Hepatocyte (in vitro differentiated cells): Measurements from ENCODE around the gene DUOX1. TPM values are rescaled to one million over a fixed set of nuclear protein-coding genes. Genes with fewer than 3 reads are reported as not detected.

Experiments
- DNase-seq: peaks from one replicate; pipeline ENCODE4 v3.0.0-alpha.2; 2016; ENCODE audit warnings: low spot score
- H2AFZ ChIP-seq: fragments of 200-600 bp; sonication (generic); 2 replicates; pipeline ENCODE4 v1.6.0; 2016; ENCODE audit warnings: antibody characterized with exemption, mild to moderate bottlenecking
- H3K27ac ChIP-seq: fragments of 200-600 bp; sonication (generic); 2 replicates; pipeline ENCODE4 v1.5.1; 2016; ENCODE audit warnings: mild to moderate bottlenecking
- H3K27me3 ChIP-seq: fragments of 200-600 bp; sonication (generic); 2 replicates; pipeline ENCODE4 v1.6.1; 2016
- H3K36me3 ChIP-seq: fragments of 200-600 bp; sonication (generic); replicated peaks from 2 replicates; pipeline ENCODE4 v1.5.1; 2016; ENCODE audit warnings: low read depth; ENCODE audit not compliant: insufficient read depth
- H3K4me1 ChIP-seq: fragments of 200-600 bp; sonication (generic); 2 replicates; pipeline ENCODE4 v1.5.1; 2016; ENCODE audit warnings: mild to moderate bottlenecking, moderate library complexity; ENCODE audit not compliant: insufficient read depth
- H3K4me2 ChIP-seq: fragments of 200-600 bp; sonication (generic); 2 replicates; pipeline ENCODE4 v1.6.0; 2016
- H3K4me3 ChIP-seq: fragments of 200-600 bp; sonication (generic); 2 replicates; pipeline ENCODE4 v1.5.1; 2016; ENCODE audit warnings: mild to moderate bottlenecking
- H3K79me2 ChIP-seq: fragments of 200-600 bp; sonication (generic); 2 replicates; pipeline ENCODE4 v1.6.0; 2017; ENCODE audit warnings: mild to moderate bottlenecking
- H3K9me2 ChIP-seq: fragments of 200-600 bp; sonication (generic); replicated peaks from 2 replicates; pipeline ENCODE4 v1.6.0; 2017; ENCODE audit warnings: mild to moderate bottlenecking; ENCODE audit not compliant: insufficient read depth
- H3K9me3 ChIP-seq: fragments of 200-600 bp; sonication (generic); 2 replicates; pipeline ENCODE4 v1.5.1; 2016; ENCODE audit warnings: low read depth, mild to moderate bottlenecking
- H4K20me1 ChIP-seq: fragments of 200-600 bp; sonication (generic); 2 replicates; pipeline ENCODE4 v1.6.0; 2016; ENCODE audit warnings: mild to moderate bottlenecking; ENCODE audit not compliant: insufficient read depth, poor library complexity, severe bottlenecking
- CTCF ChIP-seq: fragments of 200-600 bp; sonication (generic); IDR thresholded peaks from 2 replicates; pipeline ENCODE4 v1.5.1; 2016; ENCODE audit warnings: antibody characterized with exemption, mild to moderate bottlenecking; ENCODE audit not compliant: poor library complexity
- EZH2 ChIP-seq: fragments of 200-600 bp; sonication (generic); IDR thresholded peaks from 2 replicates; pipeline ENCODE4 v1.6.1; 2016; ENCODE audit warnings: antibody characterized with exemption, mild to moderate bottlenecking, borderline replicate concordance
- EZH2phosphoT487 ChIP-seq: fragments of 200-600 bp; sonication (generic); IDR thresholded peaks from one replicate; pipeline ENCODE4 v1.6.1; 2018; ENCODE audit warnings: antibody characterized with exemption, mild to moderate bottlenecking, low read depth, moderate library complexity; ENCODE audit not compliant: unreplicated experiment, severe bottlenecking
- WGBS: methylation state at CpG from one replicate; pipeline ENCODE4 v1.1.6; 2016; ENCODE audit warnings: low lambda C conversion rate; ENCODE audit errors: missing lambda C conversion rate; 5-methylcytosine and 5-hydroxymethylcytosine counted together
- polyA plus RNA-seq: library from polyadenylated mRNA; unstranded; fragments of >200 nt; fragmentation: Nextera tagmentation; extraction: Ambion mirVana; gene quantifications from 2 replicates; pipeline ENCODE4 v1.2.1, GENCODE V29; 2016
- total RNA-seq: library from RNA; depleted of rRNA; stranded (reverse); fragments of >200 nt; gene quantifications from 2 replicates; pipeline ENCODE4 v1.2.3, GENCODE V29; 2014

DUOX1 gene
- total and polyA plus RNA-seq, 2 experiments from 2014 or later: 3.3 to 7.7 TPM

DNA sequence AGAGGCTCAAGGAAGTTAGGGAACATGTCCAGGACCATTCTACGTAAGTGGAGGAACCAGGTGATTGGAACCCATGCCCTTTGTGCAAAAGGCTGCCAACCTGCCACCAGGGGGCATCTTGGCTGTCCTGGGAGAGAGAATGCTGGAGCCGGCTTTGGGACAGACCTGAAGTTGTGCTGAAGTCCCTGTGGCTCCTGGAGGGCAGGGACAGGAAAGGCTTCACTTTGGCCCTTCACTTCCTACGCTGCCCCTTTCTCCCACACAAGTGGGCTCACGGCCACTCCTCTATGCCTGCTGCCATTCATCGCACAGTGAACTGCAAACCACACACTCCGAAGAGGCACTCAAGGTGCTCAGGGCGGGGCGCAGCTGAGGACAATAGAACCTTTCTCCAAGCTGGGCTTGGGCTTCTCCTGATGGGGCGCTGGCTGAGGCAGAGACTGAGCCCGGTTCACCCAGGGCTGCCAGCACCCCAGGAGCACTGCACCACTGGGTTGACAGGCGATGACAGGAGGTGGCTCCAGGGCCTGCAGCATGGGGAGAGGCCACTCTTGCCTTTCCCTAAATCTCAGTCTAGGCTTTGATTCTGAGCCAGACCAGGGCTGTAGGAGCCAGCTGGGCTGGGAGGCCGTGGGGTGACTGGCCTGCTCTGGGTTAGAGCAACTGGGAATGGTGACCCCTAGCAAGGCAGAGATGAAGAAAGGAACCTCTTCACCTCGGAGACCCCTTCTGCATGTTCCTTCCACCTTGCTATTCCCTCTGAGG lies 49.6 kb downstream of the DUOX1 start:
- TF ChIP-seq EZH2: no peak
- TF ChIP-seq CTCF: peak; percentile 33
- no peak for TF ChIP-seq EZH2phosphoT487
- Histone ChIP-seq H3K79me2 (peaks cover 29% of the 10 kb centered on the region), H3K27ac (no peak overlapping the region), H3K36me3 (no peaks in the 10 kb centered on the region), H3K4me3 (no peak overlapping the region), H4K20me1 (no peaks in the 10 kb centered on the region), H3K4me2 (no peak overlapping the region), H3K9me2 (no peaks in the 10 kb centered on the region), H3K27me3 (no peaks in the 10 kb centered on the region), H2AFZ (no peak overlapping the region), H3K4me1 (no peaks in the 10 kb centered on the region), H3K9me3 (no peaks in the 10 kb centered on the region)
- 89% methylated on average over 13 of the region's 13 CpGs for WGBS
- no peak for DNase-seq

- H3K4me3 ChIP-seq: no peak overlapping the region
- WGBS: 94% methylated on average over 7 of the region's 7 CpGs
- no peak for DNase-seq
Measured at GRCh38 chr15:45180201-45180600, 50.4 kb downstream of the DUOX1 start.

DNA sequence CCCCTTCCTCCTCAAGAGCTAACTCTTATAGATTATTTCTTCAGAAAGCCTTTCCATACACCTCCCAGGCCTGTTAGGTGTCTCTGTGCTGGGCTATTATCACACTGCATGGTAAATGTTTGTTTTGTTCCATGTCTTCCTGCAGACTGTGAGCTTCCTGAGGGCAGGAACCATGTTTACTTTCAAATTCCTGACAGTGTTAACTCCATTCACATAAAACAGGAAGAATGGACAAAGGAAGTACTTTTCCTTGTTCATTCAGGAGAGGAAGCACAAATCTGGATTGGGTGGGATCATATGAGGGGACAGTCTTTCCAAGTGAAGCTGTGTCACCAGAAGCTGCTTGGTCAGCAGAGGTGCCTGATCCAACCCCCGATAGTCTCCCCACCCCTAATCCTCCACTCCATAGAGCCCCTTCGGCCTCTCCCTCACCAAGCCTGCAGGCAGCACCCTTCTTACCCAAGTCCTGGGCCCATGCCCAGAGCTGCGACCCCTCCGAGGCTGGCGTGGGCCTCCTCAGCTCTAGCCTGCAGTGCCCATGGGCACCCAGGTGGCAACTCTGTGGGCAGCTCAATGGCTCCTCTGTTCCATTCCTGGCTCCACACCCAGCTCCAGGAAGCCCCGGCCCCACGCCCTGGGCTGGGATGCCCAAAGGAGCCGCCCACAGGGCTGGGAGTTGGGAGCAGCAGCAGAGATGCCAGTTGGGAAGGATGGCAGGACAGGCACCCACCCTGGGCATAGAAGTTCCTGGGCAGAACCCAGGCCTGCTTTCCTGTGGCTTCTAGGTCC lies 51.0 kb downstream of the DUOX1 start:
- H3K27ac ChIP-seq: no peak overlapping the region
- DNase-seq: no peak
- H3K36me3 ChIP-seq: no peaks in the 10 kb centered on the region
- H2AFZ ChIP-seq: no peak overlapping the region
- H3K79me2 ChIP-seq: peaks cover 42% of the 10 kb centered on the region
- H3K27me3 ChIP-seq: no peaks in the 10 kb centered on the region
- no peaks in the 10 kb centered on the region for H4K20me1 ChIP-seq
- H3K9me3 ChIP-seq: no peaks in the 10 kb centered on the region
- no peaks in the 10 kb centered on the region for H3K9me2 ChIP-seq
- no peak overlapping the region for H3K4me3 ChIP-seq
- peaks cover 8% of the 10 kb centered on the region for H3K4me1 ChIP-seq
- no peak for TF ChIP-seq EZH2
- no peak for TF ChIP-seq CTCF
- TF ChIP-seq EZH2phosphoT487: no peak
- no peak overlapping the region for H3K4me2 ChIP-seq
- 100% methylated on average over 7 of the region's 8 CpGs for WGBS

More at GRCh38 chr15:45180201-45180600, 50.4 kb downstream of the DUOX1 start:
- Histone ChIP-seq H4K20me1 (no peaks in the 10 kb centered on the region), H3K9me3 (no peaks in the 10 kb centered on the region), H3K9me2 (no peaks in the 10 kb centered on the region), H3K27ac (no peak overlapping the region), H3K36me3 (no peaks in the 10 kb centered on the region), H3K4me2 (no peak overlapping the region), H2AFZ (no peak overlapping the region), H3K27me3 (no peaks in the 10 kb centered on the region), H3K79me2 (peaks cover 36% of the 10 kb centered on the region), H3K4me1 (peaks cover 2% of the 10 kb centered on the region)
- no peak for TF ChIP-seq EZH2
- TF ChIP-seq EZH2phosphoT487: no peak
- TF ChIP-seq CTCF: no peak
